Stimulated activated CD4-positive, alpha-beta T cell treated with anti-CD3 and anti-CD28 coated beads, Interleukin-4, amount 100 ng/mL, for 48 hours (primary cell): Measurements from ENCODE around the gene RHNO1.
"Not testable (repeated sequence)": the region's sequence is repeated elsewhere in the genome, so short reads cannot be mapped to it uniquely, and the experiment has no call there.

Source experiments
- DNase-seq, 2 donors: peaks; one replicate each; pipeline ENCODE4 v3.0.0-alpha.2; 2020; ENCODE audit warnings: low read depth in 2 of 2

The RHNO1 gene

GRCh38 chr12:2858944-2859421 is 18.0 kb upstream of the RHNO1 start:
- no peak for DNase-seq

GRCh38 chr12:2860170-2860569 is 16.9 kb upstream of the RHNO1 start:
- no peak for DNase-seq

- no peak for DNase-seq
These were observed 14.1 kb upstream of the RHNO1 start for GRCh38 chr12:2862876-2863275.

GRCh38 chr12:2863402-2863801 is 13.6 kb upstream of the RHNO1 start:
- not testable (repeated sequence) for DNase-seq

- DNase-seq: no peak
These were observed 12.8 kb upstream of the RHNO1 start for GRCh38 chr12:2864198-2864597.

GRCh38 chr12:2868986-2869632 is 7.9 kb upstream of the RHNO1 start:
- DNase-seq: not testable (repeated sequence)

- DNase-seq: peak; percentile 14 to 26
These were observed 484 bp upstream of the RHNO1 start for GRCh38 chr12:2876431-2877046.

- no peak for DNase-seq
These were observed 1.1 kb downstream of the RHNO1 start for GRCh38 chr12:2877953-2878732.

GRCh38 chr12:2879853-2880252 is 2.8 kb downstream of the RHNO1 start:
- no peak for DNase-seq

GRCh38 chr12:2884810-2885209 is 7.8 kb downstream of the RHNO1 start:
- DNase-seq: no peak

GRCh38 chr12:2886768-2887450 is 9.9 kb downstream of the RHNO1 start:
- DNase-seq: no peak

GRCh38 chr12:2890001-2890387 is 13.0 kb downstream of the RHNO1 start:
- DNase-seq: no peak

- DNase-seq: peak; percentile 96 to 97
These were observed 13.6 kb downstream of the RHNO1 start, which contains the start of gene TULP3 for GRCh38 chr12:2890388-2891239. TSS of gene TULP3 (plus strand) at chr12:2890891. CDS start at chr12:2890948, 57 bp downstream.

- DNase-seq: peak; percentile 7 to 10
These were observed 14.4 kb downstream of the RHNO1 start for GRCh38 chr12:2891240-2892053.

GRCh38 chr12:2892246-2892645 is 15.2 kb downstream of the RHNO1 start:
- DNase-seq: no peak

GRCh38 chr12:2893007-2893406 is 16.0 kb downstream of the RHNO1 start:
- no peak for DNase-seq

GRCh38 chr12:2895051-2895451 is 18.0 kb downstream of the RHNO1 start:
- DNase-seq: no peak

- DNase-seq: no peak
These were observed 18.5 kb downstream of the RHNO1 start for GRCh38 chr12:2895511-2895910.

- DNase-seq: no peak
These were observed 20.4 kb downstream of the RHNO1 start for GRCh38 chr12:2897418-2897817.

- DNase-seq: no peak
These were observed 23.6 kb downstream of the RHNO1 start for GRCh38 chr12:2900642-2901041.
